ENCODE results near the gene FZD1. TPM values are rescaled to one million over a fixed set of nuclear protein-coding genes. Genes with fewer than 3 reads are reported as not detected.

Gene FZD1
- polyA plus RNA-seq, 1 experiment, result 4.5 TPM

- TF ChIP-seq, protein P1, sequence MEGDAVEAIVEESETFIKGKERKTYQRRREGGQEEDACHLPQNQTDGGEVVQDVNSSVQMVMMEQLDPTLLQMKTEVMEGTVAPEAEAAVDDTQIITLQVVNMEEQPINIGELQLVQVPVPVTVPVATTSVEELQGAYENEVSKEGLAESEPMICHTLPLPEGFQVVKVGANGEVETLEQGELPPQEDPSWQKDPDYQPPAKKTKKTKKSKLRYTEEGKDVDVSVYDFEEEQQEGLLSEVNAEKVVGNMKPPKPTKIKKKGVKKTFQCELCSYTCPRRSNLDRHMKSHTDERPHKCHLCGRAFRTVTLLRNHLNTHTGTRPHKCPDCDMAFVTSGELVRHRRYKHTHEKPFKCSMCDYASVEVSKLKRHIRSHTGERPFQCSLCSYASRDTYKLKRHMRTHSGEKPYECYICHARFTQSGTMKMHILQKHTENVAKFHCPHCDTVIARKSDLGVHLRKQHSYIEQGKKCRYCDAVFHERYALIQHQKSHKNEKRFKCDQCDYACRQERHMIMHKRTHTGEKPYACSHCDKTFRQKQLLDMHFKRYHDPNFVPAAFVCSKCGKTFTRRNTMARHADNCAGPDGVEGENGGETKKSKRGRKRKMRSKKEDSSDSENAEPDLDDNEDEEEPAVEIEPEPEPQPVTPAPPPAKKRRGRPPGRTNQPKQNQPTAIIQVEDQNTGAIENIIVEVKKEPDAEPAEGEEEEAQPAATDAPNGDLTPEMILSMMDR (IDR thresholded peaks at IDR 0.05; ENCODE audit: insufficient read depth, low read depth, low read length), result no peak
- DNase-seq (ENCODE audit: low read depth), result no peak
- Histone ChIP-seq H3K27me3 (ENCODE audit: control insufficient read depth, insufficient read depth, low read length) (no peaks in the 10 kb centered on the region), H3K4me3 (ENCODE audit: low read depth, low read length) (no peak overlapping the region), H3K36me3 (ENCODE audit: control insufficient read depth, insufficient read depth, low read length) (no peaks in the 10 kb centered on the region)
- ChIA-PET CTCF (interaction anchor here (0.9 to 1.5 kb wide), 4 partner anchors 14 to 166 kb away, joined by 3 to 4 read pairs (median 4); no protein-coding TSS in a partner anchor), POLR2A (interaction anchor here (0.6 kb wide), 1 partner anchor 67 kb away, joined by 4 read pairs; no protein-coding TSS in a partner anchor)
Observed at GRCh38 chr7:91249506-91250233, 14.6 kb upstream of the FZD1 start.

- H3K27me3 ChIP-seq (ENCODE audit: control insufficient read depth, insufficient read depth, low read length), result no peaks in the 10 kb centered on the region
- POLR2A ChIA-PET, result no interaction called here
- TF ChIP-seq, protein P1 (IDR thresholded peaks at IDR 0.05; ENCODE audit: insufficient read depth, low read depth, low read length), result no peak
- H3K36me3 ChIP-seq (ENCODE audit: control insufficient read depth, insufficient read depth, low read length), result no peaks in the 10 kb centered on the region
- H3K4me3 ChIP-seq (ENCODE audit: low read depth, low read length), result no peak overlapping the region
- CTCF ChIA-PET, result interaction anchor here (1.0 kb wide), 1 partner anchor 27 kb away, joined by 3 read pairs; no protein-coding TSS in a partner anchor
- no peak for DNase-seq (ENCODE audit: low read depth)
Observed at GRCh38 chr7:91250706-91251105, 13.5 kb upstream of the FZD1 start.

DNA sequence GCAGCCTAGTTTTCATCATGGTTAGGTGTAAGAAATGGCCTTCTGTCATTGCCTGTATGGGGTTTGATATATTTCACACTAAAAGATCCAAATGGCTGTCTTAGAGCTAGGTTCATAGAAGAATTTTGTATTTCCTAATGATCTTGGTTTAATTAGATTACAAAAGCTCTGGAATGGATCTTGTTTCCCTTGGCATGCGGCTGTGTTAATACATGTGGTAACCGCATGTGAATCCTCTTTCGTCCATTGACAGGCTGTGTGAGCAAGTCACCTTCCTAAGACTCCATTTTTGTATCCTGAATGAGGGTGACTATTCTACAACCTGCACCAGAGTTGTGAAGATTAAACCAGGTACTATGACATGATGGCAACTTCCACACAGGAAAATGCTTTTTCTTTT, 12.4 kb upstream of the FZD1 start:
- Histone ChIP-seq H3K36me3 (ENCODE audit: control insufficient read depth, insufficient read depth, low read length) (no peaks in the 10 kb centered on the region), H3K4me3 (ENCODE audit: low read depth, low read length) (no peak overlapping the region), H3K27me3 (ENCODE audit: control insufficient read depth, insufficient read depth, low read length) (no peaks in the 10 kb centered on the region)
- TF ChIP-seq, protein P1 (IDR thresholded peaks at IDR 0.05; ENCODE audit: insufficient read depth, low read depth, low read length), result no peak
- DNase-seq (ENCODE audit: low read depth), result no peak
- CTCF ChIA-PET, result interaction anchor here (1.3 kb wide), 1 partner anchor 11 kb away, joined by 4 read pairs; no protein-coding TSS in a partner anchor
- POLR2A ChIA-PET, result no interaction called here

DNA sequence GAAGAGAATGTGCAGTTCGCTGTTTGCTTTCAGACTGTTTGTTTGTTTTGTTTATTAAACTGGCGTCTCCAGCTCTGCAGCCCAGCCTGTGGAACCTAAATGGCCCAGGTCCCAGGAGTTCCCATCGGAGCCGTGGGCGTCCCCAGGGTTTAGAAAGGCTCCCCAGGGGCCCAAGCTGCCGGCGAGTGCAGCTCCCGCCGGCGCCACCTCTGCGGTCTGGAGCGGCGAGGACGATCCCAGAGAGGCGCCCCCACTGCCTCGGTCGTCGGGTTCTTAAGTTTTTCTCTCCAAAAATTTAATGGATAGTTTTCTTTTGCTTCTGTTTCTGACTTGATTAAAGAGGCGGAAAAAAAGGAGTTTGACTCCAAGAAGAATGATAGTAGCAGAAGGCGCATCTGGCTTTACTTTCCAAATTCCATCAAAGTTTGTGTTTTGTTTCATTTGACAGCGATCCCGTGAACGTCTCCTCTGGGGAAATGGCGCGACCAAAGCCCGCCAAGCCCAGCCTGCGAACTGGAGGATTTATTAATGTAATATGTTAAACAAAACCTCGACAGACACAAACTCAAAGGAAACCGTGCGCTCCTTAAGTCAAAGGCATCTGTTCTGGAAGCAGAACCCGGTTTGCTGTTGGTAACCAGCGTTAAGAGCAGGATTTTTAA, 718 bp upstream of the FZD1 start:
- TF ChIP-seq, protein P1 (IDR thresholded peaks at IDR 0.05; ENCODE audit: insufficient read depth, low read depth, low read length), result no peak
- Histone ChIP-seq H3K36me3 (ENCODE audit: control insufficient read depth, insufficient read depth, low read length) (no peaks in the 10 kb centered on the region), H3K4me3 (ENCODE audit: low read depth, low read length) (peak overlapping the region; percentile 49), H3K27me3 (ENCODE audit: control insufficient read depth, insufficient read depth, low read length) (no peaks in the 10 kb centered on the region)
- no peak for DNase-seq (ENCODE audit: low read depth)
- ChIA-PET POLR2A (no interaction called here), CTCF (interaction anchor here (0.8 to 1.3 kb wide), 4 partner anchors 12 to 173 kb away, joined by 3 to 6 read pairs (median 4); no protein-coding TSS in a partner anchor)
